ENCODE results near the gene ARHGAP42.

Gene ARHGAP42

DNA sequence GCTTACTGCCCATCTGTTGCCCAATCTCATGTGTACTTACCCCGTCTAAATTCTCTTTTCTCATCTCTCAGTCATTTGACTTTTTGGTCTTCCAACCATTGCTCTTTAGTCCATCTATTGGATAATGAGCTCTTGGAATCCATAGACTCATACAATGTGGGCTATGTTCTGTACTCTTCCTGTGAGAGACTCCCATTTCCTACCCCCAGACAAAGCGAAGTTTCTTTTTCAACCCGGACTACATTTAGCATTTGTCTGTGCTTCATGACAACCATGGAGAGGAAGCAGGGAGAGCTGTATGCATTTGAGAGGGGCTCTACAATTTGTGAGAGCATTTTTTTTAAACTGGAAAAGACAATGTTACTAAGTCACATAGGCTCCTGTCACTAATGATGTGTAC is 4.0 kb upstream of the ARHGAP42 start:
- no peak for DNase-seq

DNA sequence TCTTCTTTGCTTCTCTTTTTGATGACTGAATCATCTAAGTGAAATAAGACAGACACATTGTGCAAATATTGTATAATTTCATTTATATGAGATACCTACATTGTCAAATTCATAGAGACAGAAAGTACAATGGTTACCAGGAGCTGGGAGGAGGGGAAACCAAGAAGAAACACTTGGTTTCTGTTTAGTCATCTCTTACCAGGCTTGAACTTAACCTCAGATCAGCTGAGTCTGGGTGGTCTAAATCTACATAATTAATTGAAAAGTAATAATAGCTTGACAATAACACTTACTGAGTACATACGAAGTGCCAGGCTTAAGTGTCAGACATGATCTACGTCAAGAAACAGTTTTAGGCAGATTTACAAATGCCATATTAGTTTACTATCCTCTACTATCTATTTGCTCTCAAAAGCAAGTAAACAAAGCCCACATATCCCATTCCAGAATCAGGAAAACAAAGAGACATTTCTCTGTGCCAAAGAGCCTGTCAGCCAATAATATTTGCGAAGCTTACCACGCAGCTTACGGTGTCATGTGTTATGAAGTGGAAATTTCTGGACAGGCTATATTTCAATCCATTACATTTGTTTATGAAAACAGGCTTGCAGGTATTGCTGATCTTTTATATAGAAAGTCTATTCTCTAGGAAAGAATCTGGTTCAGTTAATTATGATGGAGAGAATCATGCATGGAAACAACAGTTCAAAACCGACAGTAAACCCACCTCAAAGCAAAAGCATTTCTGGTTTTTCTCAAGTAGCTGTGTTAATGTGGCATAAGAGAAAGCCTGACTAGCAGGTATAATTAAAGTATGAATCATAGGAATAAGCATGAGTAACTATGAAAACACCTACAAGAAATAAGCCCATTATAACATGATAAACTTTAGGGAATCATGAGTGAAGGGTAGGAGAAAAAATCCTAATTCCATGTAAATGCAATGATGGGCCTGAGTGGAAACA is 2.7 kb upstream of the ARHGAP42 start:
- DNase-seq: no peak

DNA sequence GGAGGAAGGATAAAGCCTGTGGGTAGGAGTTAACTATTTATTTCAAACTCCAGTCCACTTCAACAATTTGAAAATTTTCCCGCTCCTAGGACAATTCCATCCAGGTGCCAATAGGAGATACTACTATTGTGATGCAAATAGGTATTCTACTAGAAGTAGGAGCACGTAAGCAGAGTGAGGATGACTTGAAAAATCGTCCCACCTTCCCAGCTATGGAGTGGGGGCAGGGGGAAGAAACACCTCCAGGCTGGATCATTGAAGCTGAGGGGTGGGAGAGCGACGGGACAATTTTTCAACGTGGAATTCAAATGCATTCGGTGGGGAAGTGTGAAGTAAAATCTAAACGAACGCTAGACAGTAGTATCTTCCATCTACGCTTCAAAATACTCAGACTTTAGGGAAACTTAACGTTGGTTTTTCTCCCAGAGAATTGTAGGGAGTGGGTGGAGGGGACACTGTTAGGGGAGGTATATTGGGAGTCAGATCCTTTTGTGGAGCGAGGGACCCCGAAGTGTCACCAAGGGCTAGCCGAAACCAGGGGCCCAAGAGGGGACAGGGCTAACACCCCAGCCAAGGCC is 523 bp upstream of the ARHGAP42 start:
- DNase-seq: no peak

DNA sequence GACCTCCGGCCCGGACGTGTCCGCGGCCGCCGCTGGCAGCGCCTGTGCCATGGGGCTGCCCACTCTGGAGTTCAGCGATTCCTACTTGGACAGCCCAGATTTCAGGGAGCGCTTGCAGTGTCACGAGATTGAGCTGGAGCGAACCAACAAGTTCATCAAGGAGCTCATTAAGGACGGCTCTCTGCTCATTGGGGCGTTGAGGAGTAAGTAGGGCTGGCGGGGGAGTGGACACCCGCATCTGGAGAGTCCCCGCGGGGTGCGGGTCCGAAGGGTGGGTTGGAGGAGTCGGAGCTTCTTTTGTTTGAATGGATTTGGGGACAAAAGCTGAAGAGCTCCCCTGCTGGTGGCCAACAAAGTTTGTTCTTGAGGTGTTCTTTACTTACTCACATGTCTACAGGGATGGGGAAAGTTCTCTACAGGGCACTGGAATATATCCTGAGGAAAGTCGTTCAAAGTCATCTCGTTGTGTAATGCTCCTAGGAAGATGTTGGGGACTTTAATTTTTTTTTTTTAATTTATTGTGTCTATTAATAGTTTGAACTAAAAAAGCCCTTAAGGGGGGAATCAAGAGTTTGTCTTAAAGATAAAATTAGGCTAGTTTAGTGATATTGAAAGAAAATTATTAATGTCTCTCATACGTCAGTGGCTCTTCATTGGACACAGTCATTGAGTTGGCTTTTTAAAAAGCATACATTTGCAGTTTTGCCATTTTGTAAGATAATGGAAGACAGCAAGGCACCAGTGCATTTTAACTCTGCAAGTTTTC is 725 bp downstream of the ARHGAP42 start:
- DNase-seq: no peak

DNA sequence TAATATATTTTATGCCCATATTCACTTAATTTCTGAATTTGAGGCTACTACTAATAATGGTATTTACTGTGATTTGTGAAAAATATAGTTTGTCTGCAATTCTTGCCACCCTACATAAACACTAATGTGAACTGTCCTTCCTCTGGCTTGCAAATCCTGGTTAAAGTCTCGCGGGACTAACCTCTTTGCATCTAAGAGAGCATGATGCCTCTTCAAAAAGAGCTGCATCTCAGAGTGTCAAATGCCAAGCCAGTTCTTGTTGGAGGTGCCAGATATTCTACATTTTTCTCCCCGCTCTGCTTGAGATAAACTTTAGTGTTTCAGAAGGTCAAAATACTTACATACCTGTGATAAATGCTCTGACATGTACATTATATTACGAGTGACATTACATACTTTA is 2.1 kb downstream of the ARHGAP42 start:
- DNase-seq: no peak

DNA sequence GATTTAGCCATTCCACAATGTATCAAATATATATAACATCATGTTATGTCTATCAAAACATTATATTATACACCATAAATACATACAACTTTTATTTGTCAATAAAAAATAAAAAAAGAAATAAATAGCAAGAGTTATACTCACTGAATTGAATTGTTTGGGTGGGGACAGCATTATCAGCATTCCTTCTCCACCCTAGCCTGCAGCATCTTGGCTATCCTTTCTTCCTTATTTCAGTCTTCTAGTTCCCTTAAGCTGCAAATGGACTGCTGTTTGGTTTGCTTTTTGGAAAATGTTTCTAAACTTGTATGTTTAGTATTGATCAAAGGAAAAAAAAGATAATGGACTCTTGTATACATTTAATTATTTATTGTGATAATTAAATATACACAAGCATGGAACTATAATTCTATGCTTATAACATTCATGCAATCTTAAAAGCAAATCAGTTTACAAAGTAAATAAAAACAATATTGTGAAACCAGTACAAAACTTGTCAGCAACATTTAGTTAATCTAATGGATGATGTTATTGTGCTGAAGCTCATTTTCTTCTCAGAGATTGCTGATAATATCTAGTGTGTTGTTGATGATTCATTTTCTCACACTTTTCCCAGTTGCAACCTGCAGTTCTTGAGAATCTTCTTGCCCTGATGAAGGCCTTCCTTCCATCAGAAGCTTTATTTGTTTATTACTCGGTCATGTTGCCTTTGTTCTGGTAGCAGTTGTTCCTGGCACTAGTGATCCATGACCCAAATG is 5.0 kb downstream of the ARHGAP42 start:
- DNase-seq: no peak

DNA sequence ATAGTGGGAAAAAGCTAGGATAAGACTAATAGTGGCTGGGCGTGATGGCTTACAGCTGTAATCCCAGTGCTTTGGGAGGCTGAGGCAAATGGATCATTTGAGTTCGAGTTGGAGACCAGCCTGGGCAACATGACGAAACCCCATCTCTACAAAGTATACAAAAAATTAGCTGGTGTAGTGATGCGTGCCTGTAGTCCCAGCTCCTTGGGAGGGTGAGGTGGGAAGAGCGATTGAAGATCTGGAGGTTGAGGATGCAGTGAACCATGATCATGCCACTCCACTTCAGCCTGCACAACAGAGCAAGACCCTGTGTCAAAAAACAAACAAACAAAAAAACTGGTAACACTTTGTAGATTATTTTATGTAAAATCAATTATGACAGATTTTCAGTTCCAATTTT is 8.8 kb downstream of the ARHGAP42 start:
- DNase-seq: no peak

DNA sequence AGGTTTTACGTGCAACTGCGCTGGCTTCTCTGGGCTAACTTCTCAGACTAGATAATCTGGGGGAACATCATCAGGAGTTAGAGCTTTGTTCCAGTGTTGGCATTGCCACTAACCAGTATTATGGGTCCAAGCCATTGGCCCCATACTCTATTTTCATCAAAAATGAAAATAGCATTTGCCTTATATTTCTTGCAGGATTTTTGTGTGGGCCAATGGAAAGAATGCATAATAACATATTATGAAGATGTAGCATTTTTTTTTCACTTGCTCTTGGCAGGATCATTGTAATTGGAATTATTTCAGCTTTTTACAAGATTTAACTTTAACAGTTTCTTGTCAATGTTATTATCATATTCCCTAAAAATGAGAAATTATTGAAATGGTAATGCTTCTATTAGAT is 16.1 kb downstream of the ARHGAP42 start:
- no peak for DNase-seq

DNA sequence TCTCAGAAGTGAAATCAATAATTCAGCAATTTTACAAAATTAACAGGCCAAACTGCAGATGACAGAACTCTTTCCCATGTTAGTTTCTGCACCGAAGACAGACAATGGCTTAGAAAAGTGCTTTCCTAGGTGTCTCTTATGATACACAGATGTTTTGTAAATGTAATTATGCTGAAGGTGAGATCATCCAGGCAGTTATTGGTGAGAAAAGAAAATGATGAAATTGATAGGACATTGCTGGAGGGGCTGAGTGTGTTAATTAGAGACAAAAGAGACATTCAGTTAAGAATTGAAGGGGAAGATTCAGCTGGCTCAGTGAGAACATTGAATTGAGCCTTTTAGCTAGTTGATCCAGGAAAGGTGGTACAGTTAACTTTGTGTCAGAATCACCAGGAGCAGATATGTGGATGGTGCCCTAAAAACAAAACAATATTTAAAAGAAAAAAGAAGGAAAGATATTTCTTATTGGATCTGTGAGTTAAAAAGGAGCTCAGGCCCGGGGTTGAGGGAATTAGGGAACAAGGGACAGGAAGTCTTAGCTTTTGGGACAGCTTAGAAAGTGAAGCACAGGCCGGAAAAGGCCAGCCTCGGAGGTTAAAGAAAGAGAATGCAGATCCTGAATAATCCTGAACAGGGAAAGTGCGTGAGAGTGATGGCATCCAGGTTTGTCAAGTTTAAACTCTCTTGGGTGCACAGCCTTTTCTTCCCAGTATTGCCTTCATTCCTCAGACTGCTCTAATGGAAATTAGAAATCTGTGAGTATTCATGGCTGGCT is 16.9 kb downstream of the ARHGAP42 start:
- DNase-seq: no peak

DNA sequence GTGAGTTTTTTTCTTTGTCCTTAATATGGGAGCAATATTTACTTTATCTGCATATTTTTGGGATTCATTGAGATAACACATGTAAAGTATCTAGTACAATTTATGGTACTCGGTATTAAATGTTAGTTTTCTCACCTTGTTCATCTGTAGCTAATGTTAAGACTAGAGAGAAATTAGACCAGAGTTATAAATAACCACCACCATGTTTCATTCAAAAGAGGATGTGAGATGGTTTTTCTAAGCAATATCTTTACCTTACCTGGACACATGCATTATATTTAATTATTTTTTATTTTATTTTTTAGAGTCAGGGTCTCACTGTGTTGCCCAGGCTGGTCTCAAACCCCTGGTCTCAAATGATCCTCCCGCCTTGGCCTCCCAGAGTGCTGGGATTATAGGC is 18.4 kb downstream of the ARHGAP42 start:
- DNase-seq: no peak

DNA sequence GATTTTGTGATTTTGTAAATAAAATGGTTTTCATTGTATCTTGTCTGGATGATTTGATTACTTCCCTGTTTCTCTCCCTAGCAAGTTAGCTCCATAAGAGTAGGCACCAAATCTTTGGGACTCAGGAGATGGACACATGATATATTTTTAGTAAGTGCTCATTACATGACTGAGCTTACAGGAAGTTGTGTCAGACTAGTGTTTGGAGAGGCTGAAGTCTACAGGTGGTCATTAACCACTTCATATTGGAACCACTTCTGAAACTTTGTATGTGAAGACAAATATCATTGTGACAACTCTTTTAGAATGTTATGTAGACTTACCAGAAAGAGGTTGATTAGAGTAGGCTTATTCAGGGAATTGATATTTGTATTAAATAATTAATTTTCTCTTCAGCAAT is 19.1 kb downstream of the ARHGAP42 start:
- DNase-seq: no peak

DNA sequence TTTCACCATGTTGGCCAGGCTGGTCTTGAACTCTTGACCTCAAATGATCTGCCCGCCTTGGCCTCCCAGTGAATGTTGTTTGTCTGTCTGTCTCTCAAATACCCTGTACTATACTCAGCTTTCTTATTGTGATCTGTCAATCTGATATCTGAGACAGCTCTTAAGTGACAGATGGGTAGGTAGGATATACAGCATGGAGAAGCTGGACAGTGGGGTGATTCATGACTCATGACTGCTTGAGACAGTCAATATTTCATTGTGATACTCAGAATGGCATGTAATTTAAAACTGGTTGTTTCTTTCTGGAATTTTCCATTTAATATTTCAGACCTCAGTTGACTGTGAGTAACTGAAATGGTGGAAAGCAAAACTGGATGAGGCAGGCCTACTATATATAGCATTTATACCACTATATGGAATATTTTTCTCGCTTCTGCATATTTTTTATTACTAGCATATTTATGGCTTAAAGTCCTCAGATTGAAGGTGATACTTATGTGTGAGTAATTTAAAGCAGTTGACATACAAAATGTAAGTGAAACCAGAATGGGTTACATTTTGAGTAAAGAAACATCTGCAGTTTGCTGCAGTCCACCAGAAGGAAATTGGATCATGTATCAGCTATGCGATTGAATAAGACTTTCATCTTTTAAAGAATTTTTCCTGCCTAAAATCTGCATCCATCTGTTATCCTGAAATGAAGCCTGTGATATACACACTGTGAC is 22.3 kb downstream of the ARHGAP42 start:
- no peak for DNase-seq

DNA sequence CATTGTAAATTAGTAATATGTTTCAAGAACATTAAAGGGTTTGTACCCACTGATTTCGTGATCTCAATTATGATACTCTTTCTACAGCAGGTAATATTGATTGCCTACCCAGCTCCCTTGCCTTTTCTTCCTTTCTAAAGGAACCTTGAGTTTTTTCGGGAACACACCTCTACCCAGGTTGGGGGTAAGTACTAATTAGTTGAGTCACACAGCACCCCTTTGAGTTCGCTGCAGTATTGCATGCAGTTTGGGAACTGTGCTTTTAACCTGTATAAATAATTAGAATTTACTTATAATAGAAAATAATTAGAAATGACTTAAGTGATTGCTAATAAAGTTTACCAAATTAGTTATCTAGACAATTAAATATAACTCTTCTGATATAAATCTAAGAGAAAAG is 24.9 kb downstream of the ARHGAP42 start:
- DNase-seq: no peak

DNA sequence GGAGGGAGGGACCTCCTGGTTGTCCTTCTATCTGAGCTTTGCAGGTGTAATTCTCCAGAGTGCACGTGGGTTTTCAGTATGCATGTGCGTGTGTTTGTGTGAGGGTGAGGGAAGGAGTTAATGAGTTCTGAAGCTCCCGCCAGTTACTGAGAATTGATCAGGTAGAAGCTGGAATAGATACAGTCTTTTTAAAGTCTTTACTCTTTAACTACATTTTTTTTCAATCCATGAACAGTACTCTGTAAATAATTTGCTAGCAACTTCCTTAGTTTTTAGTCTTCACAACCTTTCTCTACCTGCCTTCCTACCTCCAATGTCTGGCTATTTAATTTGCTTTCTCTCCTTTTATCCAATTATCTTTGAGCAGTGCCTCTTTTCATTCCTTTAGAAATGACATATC is 25.5 kb downstream of the ARHGAP42 start:
- no peak for DNase-seq

DNA sequence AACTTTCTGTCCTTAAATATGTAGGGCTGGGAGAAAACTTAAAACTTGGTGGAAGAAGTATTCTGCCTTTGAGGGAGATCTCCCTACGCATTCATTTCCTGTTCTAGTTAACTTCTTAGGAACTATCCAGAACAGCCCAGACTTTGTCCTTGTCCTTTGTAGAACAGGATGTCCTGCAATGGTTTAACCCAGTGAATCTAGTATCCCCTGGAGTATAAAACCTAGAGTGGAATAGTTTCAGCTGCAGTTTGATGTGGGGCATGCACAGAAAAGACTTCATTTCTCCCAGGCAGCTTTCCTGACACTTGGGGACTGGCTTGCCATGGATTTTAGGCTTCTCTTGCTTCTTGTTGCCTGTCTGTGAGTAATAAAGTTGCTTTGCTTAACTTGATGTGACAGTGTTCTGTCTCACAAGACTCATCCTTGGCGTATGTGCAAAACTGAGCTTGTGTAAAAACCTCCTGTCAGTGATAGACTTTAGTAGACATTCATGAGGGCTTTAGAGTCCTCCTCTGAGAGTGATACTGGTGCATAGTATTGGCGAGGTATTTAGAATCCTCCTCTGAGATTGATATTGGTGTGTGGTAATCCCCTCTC is 28.2 kb downstream of the ARHGAP42 start:
- no peak for DNase-seq

DNA sequence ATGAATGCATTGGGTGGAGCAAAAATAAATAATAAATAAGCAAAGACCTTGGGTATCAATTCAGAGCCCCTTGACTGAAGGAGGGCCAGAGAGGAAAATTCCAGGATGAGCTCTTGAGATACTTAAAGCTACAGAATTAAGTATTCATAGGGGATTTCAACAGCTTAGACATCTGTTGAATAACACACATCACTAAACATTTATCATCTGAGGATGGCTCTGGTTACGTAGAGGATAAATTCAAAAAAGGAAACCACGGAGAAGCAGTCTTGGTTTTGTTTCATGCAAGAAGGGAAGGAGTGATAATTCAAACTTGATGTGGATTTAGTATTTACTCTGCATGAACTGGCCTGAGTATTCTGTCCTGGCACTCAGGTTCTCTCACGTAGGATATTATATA is 29.8 kb downstream of the ARHGAP42 start:
- DNase-seq: no peak

DNA sequence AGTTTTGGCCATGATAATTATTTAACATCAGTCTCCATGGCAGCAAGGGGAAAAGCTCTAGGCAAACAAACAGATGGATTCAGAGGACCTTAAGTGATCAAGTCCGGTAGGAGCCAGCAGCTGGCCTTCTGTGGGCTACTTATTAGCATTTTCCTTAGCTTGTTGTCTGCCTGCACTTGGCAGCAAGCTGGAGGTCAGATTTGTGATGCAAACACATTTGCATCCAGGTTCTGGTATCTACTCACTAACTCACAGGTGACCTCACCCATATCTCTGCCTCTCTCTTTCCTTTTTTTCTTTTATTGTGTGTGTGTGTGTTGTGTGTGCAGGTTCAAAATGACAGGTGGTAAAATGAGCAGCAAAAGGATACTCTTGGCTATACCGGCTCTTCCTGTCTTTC is 32.3 kb downstream of the ARHGAP42 start:
- no peak for DNase-seq

DNA sequence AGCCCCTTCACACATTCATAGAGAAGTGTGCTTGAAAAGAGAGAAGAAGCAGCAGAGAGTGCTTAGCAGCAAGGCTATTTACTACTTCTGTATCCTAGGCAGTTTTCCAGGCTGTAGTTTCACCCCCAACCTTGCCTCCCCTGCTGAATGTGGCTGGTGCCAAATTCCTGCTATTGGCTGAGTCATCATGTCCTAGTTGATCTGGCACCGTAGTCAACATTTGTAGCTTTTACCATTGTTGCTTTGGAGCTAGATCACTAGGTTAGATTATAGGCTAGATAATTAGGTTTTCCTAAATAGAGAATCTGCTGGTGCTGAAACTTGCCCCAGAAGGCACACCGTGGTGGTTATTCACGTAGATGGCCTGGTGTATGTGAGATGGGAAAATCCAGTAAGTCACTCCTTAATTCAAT is 32.7 kb downstream of the ARHGAP42 start:
- no peak for DNase-seq

DNA sequence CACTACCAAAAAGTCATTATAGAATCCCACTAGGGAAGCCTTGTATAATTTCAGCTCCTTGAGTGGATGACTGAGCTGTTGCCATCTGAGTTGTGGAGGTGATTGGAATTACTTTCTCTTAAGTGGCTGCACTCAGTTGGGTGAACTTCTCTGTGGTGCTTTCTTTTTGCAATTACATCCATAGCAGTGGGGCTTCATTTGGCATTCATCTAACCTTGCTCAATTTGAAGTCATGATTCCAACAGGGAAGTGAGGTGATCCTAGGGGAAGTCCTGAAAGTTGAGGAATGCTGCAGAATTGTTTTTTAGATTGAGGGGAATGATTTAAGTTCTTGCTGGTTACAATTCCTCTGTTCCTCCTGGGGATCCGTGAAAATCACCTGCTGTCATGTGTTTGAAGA is 39.6 kb downstream of the ARHGAP42 start:
- no peak for DNase-seq

DNA sequence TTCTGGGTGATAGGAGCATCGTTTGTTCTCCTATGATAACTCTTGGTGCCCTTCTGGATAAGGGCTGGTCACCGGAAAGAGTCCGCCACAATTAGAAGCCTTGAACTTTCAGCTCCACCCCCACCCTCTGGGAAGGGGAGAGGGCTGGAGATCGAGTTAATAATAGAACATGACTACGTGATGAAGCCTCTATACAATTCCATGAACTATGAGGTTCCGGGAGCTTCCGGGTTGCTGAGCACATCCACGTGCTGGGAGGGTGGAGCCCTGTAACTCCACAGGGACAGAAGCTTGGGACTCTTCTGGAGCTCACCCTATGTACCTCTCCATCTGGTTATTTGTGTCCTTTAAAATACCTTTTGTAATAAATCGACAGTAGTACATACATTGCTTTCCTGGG is 40.3 kb downstream of the ARHGAP42 start:
- DNase-seq: no peak

DNA sequence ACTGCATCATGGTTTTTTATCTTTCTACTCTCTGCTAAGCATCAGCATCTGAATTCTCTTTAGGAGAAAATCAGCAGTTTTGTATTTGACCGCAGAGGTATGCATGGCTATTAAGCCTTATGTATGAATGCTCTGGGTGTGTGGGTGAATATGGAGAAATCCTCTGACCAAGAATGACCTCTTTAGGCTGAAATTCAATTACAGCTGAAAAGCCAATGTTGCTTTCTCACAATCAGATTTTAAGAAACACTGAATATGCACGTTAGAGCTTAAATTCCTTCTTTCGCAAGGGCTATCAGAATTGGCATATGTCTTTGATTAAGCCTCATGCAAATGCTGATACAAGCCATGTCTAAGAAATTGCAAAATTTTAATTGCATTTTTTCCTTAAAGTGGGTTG is 43.2 kb downstream of the ARHGAP42 start:
- DNase-seq: no peak

All from CD4-positive, alpha-beta T cell treated with Interleukin-6 for 4 hours (primary cell).